Measurements from ENCODE around the gene HEATR1.

GRCh38 chr1:236523704-236524141 lies 80.6 kb downstream of the HEATR1 start, which contains the start of gene LGALS8:
- TF ChIP-seq POLR2A (IDR thresholded peaks at IDR 0.05; ENCODE audit: extremely low read depth, insufficient read length) = no peak
- TF ChIP-seq, protein P1, sequence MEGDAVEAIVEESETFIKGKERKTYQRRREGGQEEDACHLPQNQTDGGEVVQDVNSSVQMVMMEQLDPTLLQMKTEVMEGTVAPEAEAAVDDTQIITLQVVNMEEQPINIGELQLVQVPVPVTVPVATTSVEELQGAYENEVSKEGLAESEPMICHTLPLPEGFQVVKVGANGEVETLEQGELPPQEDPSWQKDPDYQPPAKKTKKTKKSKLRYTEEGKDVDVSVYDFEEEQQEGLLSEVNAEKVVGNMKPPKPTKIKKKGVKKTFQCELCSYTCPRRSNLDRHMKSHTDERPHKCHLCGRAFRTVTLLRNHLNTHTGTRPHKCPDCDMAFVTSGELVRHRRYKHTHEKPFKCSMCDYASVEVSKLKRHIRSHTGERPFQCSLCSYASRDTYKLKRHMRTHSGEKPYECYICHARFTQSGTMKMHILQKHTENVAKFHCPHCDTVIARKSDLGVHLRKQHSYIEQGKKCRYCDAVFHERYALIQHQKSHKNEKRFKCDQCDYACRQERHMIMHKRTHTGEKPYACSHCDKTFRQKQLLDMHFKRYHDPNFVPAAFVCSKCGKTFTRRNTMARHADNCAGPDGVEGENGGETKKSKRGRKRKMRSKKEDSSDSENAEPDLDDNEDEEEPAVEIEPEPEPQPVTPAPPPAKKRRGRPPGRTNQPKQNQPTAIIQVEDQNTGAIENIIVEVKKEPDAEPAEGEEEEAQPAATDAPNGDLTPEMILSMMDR (IDR thresholded peaks at IDR 0.05; ENCODE audit: low read depth, low read length) = no peak
- TF ChIP-seq, protein P2, sequence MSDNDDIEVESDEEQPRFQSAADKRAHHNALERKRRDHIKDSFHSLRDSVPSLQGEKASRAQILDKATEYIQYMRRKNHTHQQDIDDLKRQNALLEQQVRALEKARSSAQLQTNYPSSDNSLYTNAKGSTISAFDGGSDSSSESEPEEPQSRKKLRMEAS (IDR thresholded peaks at IDR 0.05; ENCODE audit: low read depth, low read length) = no peak
- TF ChIP-seq MYC (IDR thresholded peaks at IDR 0.05; ENCODE audit: low read depth, low read length) = no peak
